ENCODE results near the gene MOCOS. TPM values are rescaled to one million over a fixed set of nuclear protein-coding genes. Genes with fewer than 3 reads are reported as not detected.

Gene MOCOS
- total RNA-seq, 1 experiment from 2014 or later = 5.1 TPM

- Histone ChIP-seq H3K36me3 (ENCODE audit: low read depth, low read length) (no peaks in the 10 kb centered on the region), H3F3A (ENCODE audit: low read length, unreplicated experiment) (no peaks in the 10 kb centered on the region), H3K4me1 (ENCODE audit: insufficient read depth, low read length) (no peaks in the 10 kb centered on the region), H3K9ac (ENCODE audit: low read length) (no peak overlapping the region), H3K9me2 (replicated peaks; ENCODE audit: low read length) (no peaks in the 10 kb centered on the region), H3K9me3 (ENCODE audit: low read length) (no peaks in the 10 kb centered on the region), H2AFZ (ENCODE audit: low read length) (no peak overlapping the region), H3K4me2 (ENCODE audit: low read length) (no peak overlapping the region), H3K4me3 (ENCODE audit: low read length) (no peak overlapping the region), H3K27ac (ENCODE audit: low read length) (no peak overlapping the region), H4K20me1 (ENCODE audit: low read length) (no peaks in the 10 kb centered on the region), H3K27me3 (ENCODE audit: low read length) (no peaks in the 10 kb centered on the region), H3K79me2 (ENCODE audit: low read length) (no peaks in the 10 kb centered on the region)
- ChIA-PET CTCF (no interaction called here), POLR2A (ENCODE audit: unreplicated experiment) (no interaction called here)
- DNase-seq = no peak
- intact Hi-C loops (cut with micrococcal nuclease) = no loop called here
- no peak for ATAC-seq
- no TSS peak for BruUV-seq (replicated peaks)
- TF ChIP-seq EZH2phosphoT487 (IDR thresholded peaks at IDR 0.05; ENCODE audit: borderline replicate concordance, low read length) = no peak
- TF ChIP-seq EZH2 (IDR thresholded peaks at IDR 0.05; ENCODE audit: low read length, unreplicated experiment) = no peak
- TF ChIP-seq CTCF (conservative IDR thresholded peaks at IDR 0.05; ENCODE audit: low read depth, low read length) = no peak
Measured at GRCh38 chr18:36181898-36182506, 5.3 kb upstream of the MOCOS start.

- Histone ChIP-seq H3K79me2 (ENCODE audit: low read length) (peaks cover 6% of the 10 kb centered on the region), H3K36me3 (ENCODE audit: low read depth, low read length) (no peaks in the 10 kb centered on the region), H4K20me1 (ENCODE audit: low read length) (no peaks in the 10 kb centered on the region), H3K27ac (ENCODE audit: low read length) (no peak overlapping the region), H3K4me3 (ENCODE audit: low read length) (no peak overlapping the region), H2AFZ (ENCODE audit: low read length) (no peak overlapping the region), H3K4me2 (ENCODE audit: low read length) (no peak overlapping the region), H3K9me2 (replicated peaks; ENCODE audit: low read length) (no peaks in the 10 kb centered on the region), H3K9ac (ENCODE audit: low read length) (no peak overlapping the region), H3K9me3 (ENCODE audit: low read length) (no peaks in the 10 kb centered on the region), H3F3A (ENCODE audit: low read length, unreplicated experiment) (no peaks in the 10 kb centered on the region), H3K27me3 (ENCODE audit: low read length) (no peaks in the 10 kb centered on the region), H3K4me1 (ENCODE audit: insufficient read depth, low read length) (no peaks in the 10 kb centered on the region)
- POLR2A ChIA-PET (ENCODE audit: unreplicated experiment) = no interaction called here
- CTCF ChIA-PET = no interaction called here
- no peak for ATAC-seq
- TF ChIP-seq EZH2 (IDR thresholded peaks at IDR 0.05; ENCODE audit: low read length, unreplicated experiment) = no peak
- no peak for TF ChIP-seq CTCF (conservative IDR thresholded peaks at IDR 0.05; ENCODE audit: low read depth, low read length)
- TF ChIP-seq EZH2phosphoT487 (IDR thresholded peaks at IDR 0.05; ENCODE audit: borderline replicate concordance, low read length) = no peak
- intact Hi-C loops (cut with micrococcal nuclease) = no loop called here
- no TSS peak for BruUV-seq (replicated peaks)
- DNase-seq = no peak
Measured at GRCh38 chr18:36183033-36183432, 4.3 kb upstream of the MOCOS start.

GRCh38 chr18:36183987-36184386, 3.3 kb upstream of the MOCOS start:
- no peaks in the 10 kb centered on the region for H3K9me2 ChIP-seq (replicated peaks; ENCODE audit: low read length)
- H4K20me1 ChIP-seq (ENCODE audit: low read length) = no peaks in the 10 kb centered on the region
- intact Hi-C loops (cut with micrococcal nuclease) = no loop called here
- no peaks in the 10 kb centered on the region for H3K9me3 ChIP-seq (ENCODE audit: low read length)
- no peak overlapping the region for H3K4me3 ChIP-seq (ENCODE audit: low read length)
- CTCF ChIA-PET = no interaction called here
- no peak for ATAC-seq
- peaks cover 7% of the 10 kb centered on the region for H3K4me1 ChIP-seq (ENCODE audit: insufficient read depth, low read length)
- POLR2A ChIA-PET (ENCODE audit: unreplicated experiment) = no interaction called here
- TF ChIP-seq EZH2 (IDR thresholded peaks at IDR 0.05; ENCODE audit: low read length, unreplicated experiment) = no peak
- no peak for TF ChIP-seq EZH2phosphoT487 (IDR thresholded peaks at IDR 0.05; ENCODE audit: borderline replicate concordance, low read length)
- TF ChIP-seq CTCF (conservative IDR thresholded peaks at IDR 0.05; ENCODE audit: low read depth, low read length) = no peak
- no peaks in the 10 kb centered on the region for H3F3A ChIP-seq (ENCODE audit: low read length, unreplicated experiment)
- peaks cover 15% of the 10 kb centered on the region for H3K79me2 ChIP-seq (ENCODE audit: low read length)
- no peak overlapping the region for H3K9ac ChIP-seq (ENCODE audit: low read length)
- no peaks in the 10 kb centered on the region for H3K36me3 ChIP-seq (ENCODE audit: low read depth, low read length)
- no peak overlapping the region for H3K27ac ChIP-seq (ENCODE audit: low read length)
- H3K4me2 ChIP-seq (ENCODE audit: low read length) = no peak overlapping the region
- no TSS peak for BruUV-seq (replicated peaks)
- DNase-seq = no peak
- no peaks in the 10 kb centered on the region for H3K27me3 ChIP-seq (ENCODE audit: low read length)
- no peak overlapping the region for H2AFZ ChIP-seq (ENCODE audit: low read length)
